Neural progenitor cell (in vitro differentiated cells): Measurements from ENCODE around the gene GULP1. TPM values are rescaled to one million over a fixed set of nuclear protein-coding genes. Genes with fewer than 3 reads are reported as not detected.

Experiments
- DNase-seq: peaks from one replicate; pipeline ENCODE4 v3.0.0-alpha.2; 2016; ENCODE audit warnings: low spot score
- H2AFZ ChIP-seq: fragments of 200-600 bp; sonication (generic); replicated peaks from 2 replicates; pipeline ENCODE4 v1.6.1; 2016; ENCODE audit warnings: antibody characterized with exemption
- H3F3A ChIP-seq: fragments of 200-600 bp; sonication (generic); 2 replicates; pipeline ENCODE4 v1.6.1; 2016; ENCODE audit warnings: antibody characterized with exemption, low read depth
- H3K27ac ChIP-seq: fragments of 200-600 bp; sonication (generic); 2 replicates; pipeline ENCODE4 v1.5.1; 2016; ENCODE audit warnings: mild to moderate bottlenecking
- H3K27me3 ChIP-seq: fragments of 200-600 bp; sonication (generic); 2 replicates; pipeline ENCODE4 v1.6.1; 2016; ENCODE audit warnings: mild to moderate bottlenecking, moderate library complexity
- H3K36me3 ChIP-seq: fragments of 200-600 bp; sonication (generic); 2 replicates; pipeline ENCODE4 v1.5.1; 2016
- H3K4me1 ChIP-seq: fragments of 200-600 bp; sonication (generic); 2 replicates; pipeline ENCODE4 v1.6.1; 2016; ENCODE audit warnings: mixed run types
- H3K4me2 ChIP-seq: fragments of 200-600 bp; sonication (generic); 2 replicates; pipeline ENCODE4 v1.6.1; 2016
- H3K4me3 ChIP-seq: fragments of 200-600 bp; sonication (generic); 2 replicates; pipeline ENCODE4 v1.5.1; 2016
- H3K79me2 ChIP-seq: fragments of 200-600 bp; sonication (generic); 2 replicates; pipeline ENCODE4 v1.6.1; 2016; ENCODE audit warnings: low read depth
- H3K9ac ChIP-seq: fragments of 200-600 bp; sonication (generic); 2 replicates; pipeline ENCODE4 v1.6.1; 2016
- H3K9me3 ChIP-seq: fragments of 200-600 bp; sonication (generic); 2 replicates; pipeline ENCODE4 v1.5.1; 2016; ENCODE audit warnings: low read depth
- H4K20me1 ChIP-seq: fragments of 200-600 bp; sonication (generic); 2 replicates; pipeline ENCODE4 v1.6.1; 2016; ENCODE audit warnings: low read depth
- H3K27ac Mint-ChIP-seq: 3 replicates; pipeline ENCODE4 v1.8.0; 2021; ENCODE audit warnings: mixed read lengths
- H3K27me3 Mint-ChIP-seq: 2 replicates; pipeline ENCODE4 v1.8.0; 2022; ENCODE audit warnings: low read depth, mild to moderate bottlenecking, inconsistent platforms, moderate library complexity, mixed read lengths; ENCODE audit not compliant: insufficient read depth
- H3K36me3 Mint-ChIP-seq: 3 replicates; pipeline ENCODE4 v1.8.0; 2021; ENCODE audit warnings: mixed read lengths
- H3K4me1 Mint-ChIP-seq: 3 replicates; pipeline ENCODE4 v1.8.0; 2021; ENCODE audit warnings: mixed read lengths
- H3K4me3 Mint-ChIP-seq: 3 replicates; pipeline ENCODE4 v1.8.0; 2021; ENCODE audit warnings: mild to moderate bottlenecking, moderate library complexity, mixed read lengths
- H3K9me3 Mint-ChIP-seq: 3 replicates; pipeline ENCODE4 v1.8.0; 2020; ENCODE audit warnings: mixed read lengths
- EZH2 ChIP-seq: fragments of 200-600 bp; sonication (generic); IDR thresholded peaks from 2 replicates; pipeline ENCODE4 v1.6.1; 2017; ENCODE audit warnings: antibody characterized with exemption, mild to moderate bottlenecking, moderate library complexity
- EZH2phosphoT487 ChIP-seq: fragments of 200-600 bp; sonication (generic); IDR thresholded peaks from 2 replicates; pipeline ENCODE4 v1.6.1; 2017; ENCODE audit warnings: antibody characterized with exemption
- total RNA-seq: library from RNA; depleted of rRNA; stranded (reverse); fragments of >200 nt; gene quantifications from 2 replicates; pipeline ENCODE4 v1.2.3, GENCODE V29; 2015; ENCODE audit warnings: low replicate concordance
- TF ChIP-seq, protein P1 (sequence below): fragments of 200-600 bp; sonication (generic); IDR thresholded peaks from 2 replicates; pipeline ENCODE4 v1.5.1; 2017; ENCODE audit warnings: antibody characterized with exemption, mild to moderate bottlenecking

The GULP1 gene
- total RNA-seq, 1 donor from 2014 or later: 154 TPM

- no peaks in the 10 kb centered on the region for H3K27me3 Mint-ChIP-seq
- Histone ChIP-seq H3K4me3 (no peak overlapping the region), H3K9me3 (no peaks in the 10 kb centered on the region), H3K27me3 (no peaks in the 10 kb centered on the region), H3F3A (peaks cover 4% of the 10 kb centered on the region), H3K36me3 (no peaks in the 10 kb centered on the region), H3K4me1 (no peaks in the 10 kb centered on the region), H3K4me2 (no peak overlapping the region), H3K27ac (no peak overlapping the region), H3K79me2 (peaks cover 43% of the 10 kb centered on the region), H2AFZ (no peak overlapping the region), H4K20me1 (no peaks in the 10 kb centered on the region), H3K9ac (no peak overlapping the region)
- H3K36me3 Mint-ChIP-seq: peaks cover 11% of the 10 kb centered on the region
- H3K4me1 Mint-ChIP-seq: peaks cover 6% of the 10 kb centered on the region
- no peak overlapping the region for H3K27ac Mint-ChIP-seq
- H3K4me3 Mint-ChIP-seq: no peak overlapping the region
- peaks cover 2% of the 10 kb centered on the region for H3K9me3 Mint-ChIP-seq
- no peak for DNase-seq
- no peak for TF ChIP-seq EZH2
- no peak for TF ChIP-seq EZH2phosphoT487
Measured at GRCh38 chr2:188443207-188443606, 151.5 kb downstream of the GULP1 start.

GRCh38 chr2:188444106-188444835, 152.6 kb downstream of the GULP1 start:
- Histone ChIP-seq H3K9ac (no peak overlapping the region), H2AFZ (no peak overlapping the region), H3K9me3 (no peaks in the 10 kb centered on the region), H3K4me1 (no peaks in the 10 kb centered on the region), H3K4me2 (no peak overlapping the region), H3K79me2 (peaks cover 39% of the 10 kb centered on the region), H3K27me3 (no peaks in the 10 kb centered on the region), H3K36me3 (no peaks in the 10 kb centered on the region), H3K27ac (no peak overlapping the region), H4K20me1 (no peaks in the 10 kb centered on the region), H3K4me3 (no peak overlapping the region), H3F3A (peaks cover 4% of the 10 kb centered on the region)
- H3K4me1 Mint-ChIP-seq: peaks cover 6% of the 10 kb centered on the region
- no peak for TF ChIP-seq EZH2phosphoT487
- TF ChIP-seq, protein P1, sequence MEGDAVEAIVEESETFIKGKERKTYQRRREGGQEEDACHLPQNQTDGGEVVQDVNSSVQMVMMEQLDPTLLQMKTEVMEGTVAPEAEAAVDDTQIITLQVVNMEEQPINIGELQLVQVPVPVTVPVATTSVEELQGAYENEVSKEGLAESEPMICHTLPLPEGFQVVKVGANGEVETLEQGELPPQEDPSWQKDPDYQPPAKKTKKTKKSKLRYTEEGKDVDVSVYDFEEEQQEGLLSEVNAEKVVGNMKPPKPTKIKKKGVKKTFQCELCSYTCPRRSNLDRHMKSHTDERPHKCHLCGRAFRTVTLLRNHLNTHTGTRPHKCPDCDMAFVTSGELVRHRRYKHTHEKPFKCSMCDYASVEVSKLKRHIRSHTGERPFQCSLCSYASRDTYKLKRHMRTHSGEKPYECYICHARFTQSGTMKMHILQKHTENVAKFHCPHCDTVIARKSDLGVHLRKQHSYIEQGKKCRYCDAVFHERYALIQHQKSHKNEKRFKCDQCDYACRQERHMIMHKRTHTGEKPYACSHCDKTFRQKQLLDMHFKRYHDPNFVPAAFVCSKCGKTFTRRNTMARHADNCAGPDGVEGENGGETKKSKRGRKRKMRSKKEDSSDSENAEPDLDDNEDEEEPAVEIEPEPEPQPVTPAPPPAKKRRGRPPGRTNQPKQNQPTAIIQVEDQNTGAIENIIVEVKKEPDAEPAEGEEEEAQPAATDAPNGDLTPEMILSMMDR: no peak
- TF ChIP-seq EZH2: no peak
- no peak for DNase-seq
- peaks cover 2% of the 10 kb centered on the region for H3K9me3 Mint-ChIP-seq
- H3K27me3 Mint-ChIP-seq: no peaks in the 10 kb centered on the region
- no peak overlapping the region for H3K27ac Mint-ChIP-seq
- H3K36me3 Mint-ChIP-seq: peaks cover 15% of the 10 kb centered on the region
- no peak overlapping the region for H3K4me3 Mint-ChIP-seq

DNA sequence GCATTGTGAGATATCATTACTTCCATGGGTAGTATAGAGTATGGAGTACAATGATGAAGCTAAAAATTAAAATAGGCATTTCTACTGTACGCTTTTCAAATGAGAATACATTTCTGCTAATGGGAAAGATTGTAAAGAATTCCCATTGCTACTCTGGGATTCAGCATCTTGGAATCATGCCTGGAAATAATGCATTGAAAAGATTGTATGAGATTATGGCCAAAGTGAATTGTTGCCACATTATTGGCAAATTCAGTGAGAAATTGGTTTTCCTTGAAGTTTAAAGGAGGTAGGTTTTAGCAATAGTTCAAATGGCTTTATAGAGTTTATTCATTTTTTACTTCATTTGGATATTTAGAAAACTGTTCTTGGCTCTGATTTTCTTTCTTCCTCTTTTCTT, 157.9 kb downstream of the GULP1 start:
- H3F3A ChIP-seq: no peaks in the 10 kb centered on the region
- H2AFZ ChIP-seq: no peak overlapping the region
- Mint-ChIP-seq H3K27ac (no peak overlapping the region), H3K4me3 (no peak overlapping the region), H3K27me3 (no peaks in the 10 kb centered on the region), H3K36me3 (peaks cover 22% of the 10 kb centered on the region), H3K9me3 (peaks cover 10% of the 10 kb centered on the region), H3K4me1 (peaks cover 11% of the 10 kb centered on the region)
- H3K4me1 ChIP-seq: no peaks in the 10 kb centered on the region
- no peak overlapping the region for H3K27ac ChIP-seq
- DNase-seq: no peak
- H3K9ac ChIP-seq: no peak overlapping the region
- H4K20me1 ChIP-seq: no peaks in the 10 kb centered on the region
- no peaks in the 10 kb centered on the region for H3K27me3 ChIP-seq
- no peak overlapping the region for H3K4me3 ChIP-seq
- no peaks in the 10 kb centered on the region for H3K9me3 ChIP-seq
- no peaks in the 10 kb centered on the region for H3K36me3 ChIP-seq
- TF ChIP-seq, protein P1: no peak
- no peak for TF ChIP-seq EZH2phosphoT487
- TF ChIP-seq EZH2: no peak
- peaks cover 31% of the 10 kb centered on the region for H3K79me2 ChIP-seq
- H3K4me2 ChIP-seq: no peak overlapping the region

DNA sequence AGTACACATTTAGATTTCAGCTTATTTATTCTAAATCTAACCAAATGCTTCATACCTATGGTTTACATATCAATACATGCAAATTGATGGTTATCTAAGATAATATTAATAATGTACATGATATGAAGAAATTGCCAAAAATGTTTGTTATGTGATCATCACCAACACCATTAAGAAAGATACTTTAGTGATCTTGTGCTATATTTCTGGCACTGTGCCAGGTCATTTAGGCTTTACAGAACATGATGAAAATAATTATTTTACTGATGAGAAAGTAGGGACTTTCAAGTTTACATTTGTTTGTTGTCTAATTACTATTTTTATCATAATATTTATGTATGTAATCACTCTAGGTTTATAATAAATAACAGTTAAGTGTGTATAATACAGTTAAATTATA, 158.3 kb downstream of the GULP1 start:
- Histone ChIP-seq H3K79me2 (peaks cover 33% of the 10 kb centered on the region), H2AFZ (no peak overlapping the region), H3K4me2 (no peak overlapping the region), H3K9ac (no peak overlapping the region), H3K4me3 (no peak overlapping the region), H3K27me3 (no peaks in the 10 kb centered on the region), H3K36me3 (no peaks in the 10 kb centered on the region), H3K9me3 (no peaks in the 10 kb centered on the region), H3K4me1 (no peaks in the 10 kb centered on the region), H4K20me1 (no peaks in the 10 kb centered on the region), H3F3A (no peaks in the 10 kb centered on the region), H3K27ac (no peak overlapping the region)
- TF ChIP-seq EZH2 (no peak), EZH2phosphoT487 (no peak)
- TF ChIP-seq, protein P1: no peak
- peaks cover 12% of the 10 kb centered on the region for H3K9me3 Mint-ChIP-seq
- no peak overlapping the region for H3K27ac Mint-ChIP-seq
- H3K4me1 Mint-ChIP-seq: peaks cover 11% of the 10 kb centered on the region
- DNase-seq: no peak
- H3K36me3 Mint-ChIP-seq: peaks cover 23% of the 10 kb centered on the region
- no peak overlapping the region for H3K4me3 Mint-ChIP-seq
- no peaks in the 10 kb centered on the region for H3K27me3 Mint-ChIP-seq
